Measurements from ENCODE around the gene TUBB1.
A peak's percentile ranks its signal among the peaks of the same experiment; 100 is the strongest.

The TUBB1 gene

GRCh38 chr20:59026904-59027740 is 7.9 kb downstream of the TUBB1 start:
- H3K27me3 ChIP-seq (ENCODE audit: low read depth), result no peaks in the 10 kb centered on the region
- in situ Hi-C loops (cut with MboI; ENCODE audit: low sequenced_read_pairs), result loop anchor here (25.0 kb wide), 1 partner anchor 910 kb away; the partner anchor contains the start of genes FAM217B, PPP1R3D and SYCP2
- no peaks in the 10 kb centered on the region for H3K9me3 ChIP-seq
- no peak overlapping the region for H3K4me3 ChIP-seq
- H3K4me1 ChIP-seq, result peaks cover 30% of the 10 kb centered on the region
- DNase-seq (ENCODE audit: low spot score in 2 of 2), result no peak
- peaks cover 80% of the 10 kb centered on the region for H3K36me3 ChIP-seq (replicated peaks)

GRCh38 chr20:59027741-59028320 is 8.6 kb downstream of the TUBB1 start:
- Histone ChIP-seq H3K4me3 (no peak overlapping the region), H3K36me3 (replicated peaks) (peaks cover 76% of the 10 kb centered on the region), H3K9me3 (no peaks in the 10 kb centered on the region), H3K4me1 (peaks cover 32% of the 10 kb centered on the region), H3K27me3 (ENCODE audit: low read depth) (no peaks in the 10 kb centered on the region)
- no peak for DNase-seq (ENCODE audit: low spot score in 2 of 2)
- in situ Hi-C loops (cut with MboI; ENCODE audit: low sequenced_read_pairs), result loop anchor here (25.0 kb wide), 1 partner anchor 909 kb away; the partner anchor contains the start of genes FAM217B, PPP1R3D and SYCP2

GRCh38 chr20:59028812-59029211 is 9.6 kb downstream of the TUBB1 start:
- Histone ChIP-seq H3K4me1 (peaks cover 40% of the 10 kb centered on the region), H3K27me3 (ENCODE audit: low read depth) (no peaks in the 10 kb centered on the region), H3K36me3 (replicated peaks) (peaks cover 69% of the 10 kb centered on the region), H3K4me3 (peak overlapping the region; percentile 8), H3K9me3 (no peaks in the 10 kb centered on the region)
- DNase-seq (ENCODE audit: low spot score in 2 of 2), result no peak
- in situ Hi-C loops (cut with MboI; ENCODE audit: low sequenced_read_pairs), result loop anchor here (25.0 kb wide), 1 partner anchor 908 kb away; the partner anchor contains the start of genes FAM217B, PPP1R3D and SYCP2

- no peak for DNase-seq (ENCODE audit: low spot score in 2 of 2)
- in situ Hi-C loops (cut with MboI; ENCODE audit: low sequenced_read_pairs), result loop anchor here (25.0 kb wide), 1 partner anchor 906 kb away; the partner anchor contains the start of genes FAM217B, PPP1R3D and SYCP2
- peaks cover 40% of the 10 kb centered on the region for H3K4me1 ChIP-seq
- peaks cover 63% of the 10 kb centered on the region for H3K36me3 ChIP-seq (replicated peaks)
- H3K4me3 ChIP-seq, result peak overlapping the region; percentile 85
- no peaks in the 10 kb centered on the region for H3K9me3 ChIP-seq
- no peaks in the 10 kb centered on the region for H3K27me3 ChIP-seq (ENCODE audit: low read depth)
Observed at GRCh38 chr20:59030911-59031563, 11.8 kb downstream of the TUBB1 start.

GRCh38 chr20:59031564-59032022 is 12.4 kb downstream of the TUBB1 start:
- peaks cover 64% of the 10 kb centered on the region for H3K36me3 ChIP-seq (replicated peaks)
- H3K4me1 ChIP-seq, result peaks cover 40% of the 10 kb centered on the region
- DNase-seq (ENCODE audit: low spot score in 2 of 2), result no peak
- no peaks in the 10 kb centered on the region for H3K27me3 ChIP-seq (ENCODE audit: low read depth)
- in situ Hi-C loops (cut with MboI; ENCODE audit: low sequenced_read_pairs), result loop anchor here (25.0 kb wide), 1 partner anchor 906 kb away; the partner anchor contains the start of genes FAM217B, PPP1R3D and SYCP2
- peak overlapping the region; percentile 85 for H3K4me3 ChIP-seq
- no peaks in the 10 kb centered on the region for H3K9me3 ChIP-seq

GRCh38 chr20:59032023-59032712 is 12.9 kb downstream of the TUBB1 start, which contains the start of gene ATP5F1E:
ATP5F1E (minus strand) TSS chr20:59032335; CDS start chr20:59032251, 84 bp downstream.
- Histone ChIP-seq H3K36me3 (replicated peaks) (peaks cover 63% of the 10 kb centered on the region), H3K4me3 (peak within 1 kb of the TSS; percentile 85), H3K9me3 (no peaks in the 10 kb centered on the region), H3K27me3 (ENCODE audit: low read depth) (no peaks in the 10 kb centered on the region), H3K4me1 (peaks cover 40% of the 10 kb centered on the region)
- peak; percentile 92 to 96 for DNase-seq (ENCODE audit: low spot score in 2 of 2)
- in situ Hi-C loops (cut with MboI; ENCODE audit: low sequenced_read_pairs), result loop anchor here (25.0 kb wide), 1 partner anchor 905 kb away; the partner anchor contains the start of genes FAM217B, PPP1R3D and SYCP2

- Histone ChIP-seq H3K36me3 (replicated peaks) (peaks cover 63% of the 10 kb centered on the region), H3K4me1 (peaks cover 42% of the 10 kb centered on the region)
- DNase-seq (ENCODE audit: low spot score in 2 of 2), result peak in 1 of 2 experiments; percentile 58
Observed at GRCh38 chr20:59032713-59033059, 13.5 kb downstream of the TUBB1 start.

GRCh38 chr20:59033093-59033492 is 13.9 kb downstream of the TUBB1 start:
- DNase-seq (ENCODE audit: low spot score in 2 of 2), result no peak
- Histone ChIP-seq H3K36me3 (replicated peaks) (peaks cover 63% of the 10 kb centered on the region), H3K27me3 (ENCODE audit: low read depth) (no peaks in the 10 kb centered on the region), H3K4me3 (peak overlapping the region; percentile 85), H3K9me3 (no peaks in the 10 kb centered on the region), H3K4me1 (peaks cover 40% of the 10 kb centered on the region)
- in situ Hi-C loops (cut with MboI; ENCODE audit: low sequenced_read_pairs), result loop anchor here (25.0 kb wide), 1 partner anchor 904 kb away; the partner anchor contains the start of genes FAM217B, PPP1R3D and SYCP2

More at GRCh38 chr20:59032713-59033059, 13.5 kb downstream of the TUBB1 start:
- in situ Hi-C loops (cut with MboI; ENCODE audit: low sequenced_read_pairs), result loop anchor here (25.0 kb wide), 1 partner anchor 905 kb away; the partner anchor contains the start of genes FAM217B, PPP1R3D and SYCP2
- no peaks in the 10 kb centered on the region for H3K27me3 ChIP-seq (ENCODE audit: low read depth)
- peak overlapping the region; percentile 85 for H3K4me3 ChIP-seq
- no peaks in the 10 kb centered on the region for H3K9me3 ChIP-seq

GRCh38 chr20:59033616-59034165 is 14.5 kb downstream of the TUBB1 start:
- Histone ChIP-seq H3K4me1 (peaks cover 34% of the 10 kb centered on the region), H3K4me3 (no peak overlapping the region), H3K36me3 (replicated peaks) (peaks cover 60% of the 10 kb centered on the region), H3K9me3 (no peaks in the 10 kb centered on the region), H3K27me3 (ENCODE audit: low read depth) (no peaks in the 10 kb centered on the region)
- DNase-seq (ENCODE audit: low spot score in 2 of 2), result no peak
- in situ Hi-C loops (cut with MboI; ENCODE audit: low sequenced_read_pairs), result loop anchor here (25.0 kb wide), 1 partner anchor 904 kb away; the partner anchor contains the start of genes FAM217B, PPP1R3D and SYCP2

- peaks cover 29% of the 10 kb centered on the region for H3K4me1 ChIP-seq
- in situ Hi-C loops (cut with MboI; ENCODE audit: low sequenced_read_pairs), result loop anchor here (25.0 kb wide), 1 partner anchor 902 kb away; the partner anchor contains the start of genes FAM217B, PPP1R3D and SYCP2
- peaks cover 46% of the 10 kb centered on the region for H3K36me3 ChIP-seq (replicated peaks)
Observed at GRCh38 chr20:59035381-59035780, 16.2 kb downstream of the TUBB1 start.

GRCh38 chr20:59037386-59037785 is 18.2 kb downstream of the TUBB1 start:
- H3K27me3 ChIP-seq (ENCODE audit: low read depth), result no peaks in the 10 kb centered on the region
- no peak for DNase-seq (ENCODE audit: low spot score in 2 of 2)
- in situ Hi-C loops (cut with MboI; ENCODE audit: low sequenced_read_pairs), result loop anchor here (25.0 kb wide), 1 partner anchor 900 kb away; the partner anchor contains the start of genes FAM217B, PPP1R3D and SYCP2
- H3K4me1 ChIP-seq, result peaks cover 37% of the 10 kb centered on the region
- no peak overlapping the region for H3K4me3 ChIP-seq
- no peaks in the 10 kb centered on the region for H3K9me3 ChIP-seq
- peaks cover 55% of the 10 kb centered on the region for H3K36me3 ChIP-seq (replicated peaks)

More at GRCh38 chr20:59035381-59035780, 16.2 kb downstream of the TUBB1 start:
- no peak overlapping the region for H3K4me3 ChIP-seq
- no peaks in the 10 kb centered on the region for H3K27me3 ChIP-seq (ENCODE audit: low read depth)
- no peaks in the 10 kb centered on the region for H3K9me3 ChIP-seq
- DNase-seq (ENCODE audit: low spot score in 2 of 2), result no peak

- in situ Hi-C loops (cut with MboI; ENCODE audit: low sequenced_read_pairs), result loop anchor here (25.0 kb wide), 1 partner anchor 898 kb away; the partner anchor contains the start of genes FAM217B, PPP1R3D and SYCP2
- Histone ChIP-seq H3K4me3 (no peak overlapping the region), H3K27me3 (ENCODE audit: low read depth) (no peaks in the 10 kb centered on the region), H3K9me3 (no peaks in the 10 kb centered on the region), H3K4me1 (peaks cover 34% of the 10 kb centered on the region), H3K36me3 (replicated peaks) (peaks cover 49% of the 10 kb centered on the region)
- DNase-seq (ENCODE audit: low spot score in 2 of 2), result no peak
Observed at GRCh38 chr20:59039233-59039632, 20.0 kb downstream of the TUBB1 start.

Data from HAP-1 (cell line).